SK-N-MC (cell line): ENCODE measurements around the gene ICOSLG.
"Not testable (repeated sequence)": the region's sequence is repeated elsewhere in the genome, so short reads cannot be mapped to it uniquely, and the experiment has no call there.

Experiments
- DNase-seq: peaks from one replicate; pipeline ENCODE4 v3.0.0-alpha.2; 2011; ENCODE audit warnings: low read depth, low spot score
- H3K27ac ChIP-seq: fragments of 200-600 bp; sonication (generic); 2 replicates; pipeline ENCODE4 v1.5.1; 2016; ENCODE audit warnings: mixed run types
- H3K36me3 ChIP-seq: fragments of 200-600 bp; sonication (generic); 2 replicates; pipeline ENCODE4 v1.6.1; 2017; ENCODE audit warnings: antibody characterized with exemption, low read length, mixed read lengths; ENCODE audit not compliant: insufficient read depth
- H3K4me3 ChIP-seq: fragments of 200-600 bp; sonication (generic); 2 replicates; pipeline ENCODE4 v1.5.1; 2016
- H3K9ac ChIP-seq: fragments of 200-600 bp; sonication (generic); 2 replicates; pipeline ENCODE4 v1.8.0; 2017; ENCODE audit warnings: mixed run types, mixed read lengths; ENCODE audit not compliant: insufficient read length
- H3K9me3 ChIP-seq: fragments of 200-600 bp; sonication (generic); 2 replicates; pipeline ENCODE4 v1.6.1; 2017; ENCODE audit warnings: low read depth, mild to moderate bottlenecking, antibody characterized with exemption, low read length, moderate library complexity, mixed read lengths

Gene ICOSLG

GRCh38 chr21:44225605-44226004 lies 15.1 kb downstream of the ICOSLG start:
- DNase-seq, H3K36me3 ChIP-seq, H3K9me3 ChIP-seq, H3K4me3 ChIP-seq, H3K27ac ChIP-seq, H3K9ac ChIP-seq: not testable (repeated sequence)

DNA sequence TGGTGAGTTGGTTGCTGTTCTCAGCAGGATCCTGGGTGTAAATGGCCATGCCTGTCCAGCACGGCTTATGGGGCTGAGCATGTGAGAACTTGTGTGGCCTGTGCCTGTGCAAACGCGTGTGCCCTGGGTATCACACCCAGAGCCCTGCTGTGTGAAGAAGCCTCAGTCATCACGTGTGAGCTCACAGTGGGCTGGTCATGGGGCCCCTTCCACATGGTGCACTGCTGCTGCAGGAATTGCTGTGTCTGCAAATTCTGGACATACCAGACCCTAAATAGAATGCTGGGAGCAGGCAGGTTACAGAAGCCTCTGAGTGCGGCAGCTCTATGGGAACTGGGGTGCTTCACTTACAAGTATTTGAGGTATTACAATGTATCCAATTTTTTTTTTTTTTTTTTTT lies 17.4 kb downstream of the ICOSLG start:
- not testable (repeated sequence) for H3K9ac ChIP-seq, H3K27ac ChIP-seq

DNA sequence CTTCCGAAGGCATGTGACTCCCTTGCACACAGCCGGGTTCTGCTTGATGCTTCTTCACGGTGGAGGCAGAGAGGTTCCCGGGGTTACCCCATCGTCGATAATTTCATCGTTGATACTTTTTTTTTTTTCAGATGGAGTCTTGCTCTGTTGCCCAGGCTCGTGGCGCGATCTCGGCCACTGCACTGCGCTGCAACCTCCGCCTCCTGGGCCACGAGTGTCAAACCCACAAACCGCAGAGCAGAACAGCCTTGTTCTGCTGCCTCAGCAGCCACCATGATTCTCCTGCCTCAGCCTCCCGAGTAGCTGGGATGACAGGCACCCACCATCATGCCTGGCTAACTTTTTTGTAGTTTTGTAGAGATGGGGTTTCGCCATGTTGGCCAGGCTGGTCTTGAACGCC lies 20.1 kb downstream of the ICOSLG start:
- H3K9ac ChIP-seq, H3K36me3 ChIP-seq, H3K9me3 ChIP-seq, H3K27ac ChIP-seq, H3K4me3 ChIP-seq, DNase-seq: not testable (repeated sequence)

More for the DNA sequence above, 17.4 kb downstream of the ICOSLG start:
- H3K9me3 ChIP-seq, H3K4me3 ChIP-seq, H3K36me3 ChIP-seq, DNase-seq: not testable (repeated sequence)

DNA sequence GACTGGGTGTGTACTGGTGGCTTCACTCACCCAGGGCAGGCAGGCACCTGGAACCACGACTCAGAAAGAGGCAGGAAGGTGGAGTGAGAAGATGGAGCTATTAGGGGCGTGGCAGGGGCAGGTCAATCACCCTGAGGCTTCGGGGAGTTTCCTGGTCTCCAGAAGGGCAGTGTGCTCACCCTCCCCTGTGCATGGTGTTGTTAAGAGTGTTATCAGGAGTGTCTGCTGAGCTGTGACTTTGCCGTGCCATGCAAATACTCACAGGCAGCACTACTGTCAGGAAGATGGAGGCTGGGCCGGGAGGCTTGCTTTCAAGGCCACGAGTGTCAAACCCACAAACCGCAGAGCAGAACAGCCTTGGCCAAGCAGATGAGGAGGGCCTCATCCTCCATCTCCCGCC lies 22.3 kb downstream of the ICOSLG start:
- H3K4me3 ChIP-seq, H3K27ac ChIP-seq, DNase-seq, H3K9me3 ChIP-seq, H3K36me3 ChIP-seq, H3K9ac ChIP-seq: not testable (repeated sequence)

DNA sequence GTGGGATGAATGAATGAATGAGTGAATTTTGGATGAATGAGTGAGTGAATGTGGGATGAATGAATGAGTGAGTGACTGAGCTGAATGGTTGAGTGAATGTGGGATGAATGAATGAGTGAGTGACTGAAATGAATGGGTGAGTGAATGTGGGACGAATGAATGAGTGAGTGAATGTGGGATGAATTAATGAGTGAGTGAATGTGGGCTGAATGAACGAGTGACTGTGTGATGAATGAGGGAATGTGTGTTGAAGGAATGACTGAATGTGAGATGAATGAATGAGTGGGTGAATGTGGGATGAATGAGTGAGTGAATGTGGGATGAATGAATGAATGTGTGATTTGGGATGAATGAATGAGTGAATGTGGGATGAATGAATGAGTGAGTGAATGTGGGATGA lies 28.8 kb downstream of the ICOSLG start:
- H3K4me3 ChIP-seq, DNase-seq, H3K27ac ChIP-seq, H3K9me3 ChIP-seq, H3K9ac ChIP-seq, H3K36me3 ChIP-seq: not testable (repeated sequence)

- not testable (repeated sequence) for DNase-seq, H3K9me3 ChIP-seq, H3K27ac ChIP-seq, H3K9ac ChIP-seq, H3K36me3 ChIP-seq, H3K4me3 ChIP-seq
Measured at GRCh38 chr21:44211574-44211973, 29.2 kb downstream of the ICOSLG start.

DNA sequence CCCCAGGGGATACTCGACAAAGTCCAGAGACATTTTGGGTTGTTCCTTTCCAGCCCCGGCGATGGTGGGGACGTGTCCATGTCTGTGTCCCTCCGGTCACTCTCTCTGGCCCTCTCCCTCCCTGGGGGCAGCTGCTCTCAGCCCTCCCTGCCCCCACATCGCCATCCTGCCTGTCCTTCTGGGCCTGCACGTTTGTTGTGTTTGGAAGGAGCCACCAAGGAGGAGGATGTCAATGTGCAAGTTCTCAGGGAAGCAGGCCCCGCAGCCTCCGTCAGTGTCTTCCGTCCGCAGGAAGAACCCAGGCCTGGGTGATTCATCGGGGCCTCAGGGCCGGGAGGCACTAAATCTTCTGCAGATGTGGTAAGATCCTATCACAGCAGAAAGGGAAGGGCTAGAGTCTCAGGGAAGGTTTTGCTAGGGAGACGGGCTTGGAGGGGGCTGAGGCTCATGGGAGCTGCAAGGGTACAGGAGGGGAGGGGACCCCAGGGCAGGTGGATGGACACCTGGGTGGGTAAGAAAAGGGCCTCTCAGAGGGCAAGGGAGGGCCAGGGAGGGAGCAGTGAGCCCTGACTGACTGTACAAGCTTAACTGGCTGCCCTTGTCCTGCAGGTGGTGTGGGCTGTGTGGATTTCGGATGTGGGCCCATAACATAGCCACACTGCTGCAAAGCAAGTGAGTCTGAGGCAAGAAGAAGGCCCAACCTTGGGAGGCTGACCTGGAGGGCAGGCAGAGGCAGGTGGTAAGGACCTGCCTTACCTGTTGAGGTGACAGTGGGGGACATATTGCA lies 32.7 kb downstream of the ICOSLG start:
- H3K27ac ChIP-seq, DNase-seq, H3K36me3 ChIP-seq, H3K9ac ChIP-seq, H3K9me3 ChIP-seq, H3K4me3 ChIP-seq: not testable (repeated sequence)

DNA sequence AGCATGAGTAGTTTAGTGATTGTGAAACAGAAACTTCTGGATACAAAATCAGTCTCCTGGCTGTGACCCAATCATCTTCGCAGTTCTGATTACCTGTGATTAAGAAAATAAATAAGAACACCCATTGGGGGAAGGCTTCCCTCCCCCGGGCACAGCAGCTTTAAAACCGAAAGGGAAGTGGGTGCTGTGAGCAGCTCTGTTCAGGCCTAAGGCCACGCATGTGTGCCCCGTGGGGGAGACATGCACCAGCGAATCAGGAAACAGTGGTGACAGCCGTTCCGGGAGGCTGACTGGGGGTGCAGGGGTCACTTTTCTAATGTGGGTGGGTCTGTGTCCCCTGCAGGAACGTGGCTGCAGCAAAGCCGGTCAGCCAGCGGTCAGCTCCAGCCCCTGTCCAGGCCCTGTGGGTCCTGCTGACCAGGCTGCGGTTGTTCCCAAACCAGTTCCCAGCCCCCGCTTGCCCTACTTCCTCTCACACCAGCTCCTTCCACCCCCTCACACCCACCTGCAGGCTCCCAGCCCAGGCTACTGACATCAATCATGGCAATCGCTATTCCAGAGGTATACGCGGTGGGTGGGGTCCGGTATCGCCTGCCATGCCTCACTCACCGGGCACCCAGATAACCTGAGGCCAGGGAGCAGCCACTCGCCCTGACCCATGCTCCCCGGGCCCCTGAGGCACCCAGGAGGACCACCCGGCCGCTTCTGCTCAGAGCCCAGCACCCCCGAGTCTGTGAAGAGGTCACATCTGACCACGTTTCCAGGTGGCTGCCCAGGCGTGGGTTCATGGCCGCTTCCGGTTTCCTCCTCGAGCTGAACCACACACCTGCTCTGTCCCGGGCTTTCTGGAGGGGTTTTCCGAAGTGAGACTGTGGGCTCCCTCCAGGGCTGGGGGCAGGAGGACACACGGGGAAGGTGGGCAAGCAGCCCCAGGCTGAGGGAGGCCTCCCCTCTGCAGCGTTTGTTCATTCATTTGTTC lies 33.8 kb downstream of the ICOSLG start:
- H3K27ac ChIP-seq, DNase-seq, H3K9ac ChIP-seq, H3K4me3 ChIP-seq, H3K36me3 ChIP-seq, H3K9me3 ChIP-seq: not testable (repeated sequence)

- H3K9ac ChIP-seq, H3K4me3 ChIP-seq, H3K9me3 ChIP-seq, H3K36me3 ChIP-seq, DNase-seq, H3K27ac ChIP-seq: not testable (repeated sequence)
Measured at GRCh38 chr21:44206187-44206586, 34.6 kb downstream of the ICOSLG start.

DNA sequence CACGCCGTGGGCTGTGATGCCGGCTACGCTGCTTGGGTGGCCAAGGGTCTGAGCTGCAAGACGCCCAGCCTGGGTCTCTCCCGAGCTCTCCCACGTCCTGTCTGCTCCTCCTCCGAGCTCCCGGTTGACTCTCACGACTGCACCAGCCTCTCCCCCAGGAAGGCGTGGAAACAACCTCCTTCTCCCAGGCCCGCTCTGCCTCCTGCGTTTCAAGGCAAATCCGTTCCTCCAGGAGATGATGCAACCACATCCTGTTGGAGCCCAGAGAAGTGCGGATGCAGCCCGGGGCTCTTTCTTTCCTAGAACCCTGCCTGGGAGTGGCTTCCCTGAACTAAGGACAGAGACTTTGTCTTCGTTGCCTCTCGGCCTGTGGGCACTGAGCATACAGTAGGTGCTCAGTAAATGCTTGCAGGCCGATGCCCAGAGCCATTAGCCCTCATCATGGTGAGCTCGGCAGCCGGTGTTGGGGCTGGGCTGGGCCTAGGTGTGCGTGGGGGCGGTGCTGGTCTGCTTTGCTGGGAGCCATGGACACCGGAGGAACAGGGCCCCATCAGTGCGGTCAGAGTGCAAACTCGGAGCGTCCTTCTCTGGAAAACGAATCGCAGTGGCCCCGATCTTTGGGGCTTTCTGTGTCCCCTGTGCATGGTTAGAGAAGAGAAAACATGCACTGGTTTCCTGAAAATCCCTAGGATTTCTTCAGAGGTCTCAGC lies 38.0 kb downstream of the ICOSLG start:
- H3K36me3 ChIP-seq, H3K4me3 ChIP-seq, H3K27ac ChIP-seq, H3K9ac ChIP-seq, DNase-seq, H3K9me3 ChIP-seq: not testable (repeated sequence)

DNA sequence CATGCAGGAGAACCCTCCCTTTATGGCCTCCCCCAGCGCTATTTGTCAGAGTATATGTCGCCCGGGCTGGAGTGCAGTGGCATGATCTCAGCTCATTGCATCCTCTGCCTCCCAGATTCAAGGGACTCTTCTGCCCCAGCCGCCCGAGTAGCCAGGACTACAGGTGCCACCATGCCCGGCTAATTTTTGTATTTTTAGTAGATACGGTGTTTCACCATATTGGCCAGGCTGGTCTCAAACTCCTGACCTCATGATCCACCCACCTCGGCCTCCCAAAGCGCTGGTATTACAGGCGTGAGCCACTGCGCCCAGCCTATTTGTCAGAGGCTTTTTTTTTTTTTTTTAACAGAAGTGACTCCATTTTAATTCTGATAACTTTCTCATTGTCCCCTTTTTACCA lies 40.7 kb downstream of the ICOSLG start:
- DNase-seq, H3K36me3 ChIP-seq, H3K4me3 ChIP-seq, H3K9ac ChIP-seq, H3K9me3 ChIP-seq, H3K27ac ChIP-seq: not testable (repeated sequence)
